Pancreas (tissue), 10 donors: Measurements from ENCODE around the gene RASSF8. TPM values are rescaled to one million over a fixed set of nuclear protein-coding genes. Genes with fewer than 3 reads are reported as not detected.

Source experiments
- ATAC-seq, 4 donors: fragments of 200-7000 bp; cut with Tn5 transposase; one replicate each; pipeline versions ENCODE4 v1.8.0 to v1.9.1; 2020; ENCODE audit warnings: mild to moderate bottlenecking in 4 of 4, moderate library complexity in 4 of 4
- DNase-seq, 6 donors: peaks; one replicate each; pipeline ENCODE4 v3.0.0-alpha.2; 2020
- FAIRE-seq: peaks from 2 replicates; lab custom pipeline; 2012; peaks lifted over from hg19 to GRCh38; lab: Jason Lieb, UNC
- H3K27ac ChIP-seq, 4 donors: fragments of 200-600 bp; sonication (generic); 1 replicate in 3 of 4; 2 replicates in 1 of 4; pipeline versions ENCODE4 v1.5.0 to v1.8.0; 2020
- H3K27me3 ChIP-seq, 4 donors: fragments of 200-600 bp; one replicate each; pipeline ENCODE4 v1.8.0; 2021
- H3K36me3 ChIP-seq, 3 donors: fragments of 200-600 bp; sonication (generic) in 1 of 3; one replicate each; pipeline versions ENCODE4 v1.5.0 to v1.8.0; 2020 to 2021
- H3K4me1 ChIP-seq, 3 donors: fragments of 200-600 bp; one replicate each; pipeline ENCODE4 v1.8.0; 2021
- H3K4me3 ChIP-seq, 4 donors: fragments of 200-600 bp; sonication (generic) in 2 of 4; one replicate each; pipeline versions ENCODE4 v1.5.0 to v1.8.0; 2020 to 2021
- H3K9me3 ChIP-seq, 4 donors: fragments of 200-600 bp; one replicate each; pipeline ENCODE4 v1.8.0; 2021
- CTCF ChIP-seq, 4 donors: fragments of 200-600 bp; sonication (generic) in 3 of 4; IDR thresholded peaks; one replicate each; pipeline versions ENCODE4 v1.5.0 to v1.8.0; 2021; ENCODE audit warnings: antibody characterized with exemption in 4 of 4
- WGBS, 2 donors: extraction: QIAGEN DNeasy Blood & Tissue Kit; methylation state at CpG; one replicate each; pipeline ENCODE4 v1.1.7; 2013; 5-methylcytosine and 5-hydroxymethylcytosine counted together
- intact Hi-C, 3 donors: fragments of 100-400 bp; cut with DNase I; formaldehyde crosslinking; loops; one replicate each; pipeline versions ENCODE4 v1.11.1 to v1.14.2; 2022
- polyA plus RNA-seq, 2 donors: library from polyadenylated mRNA; stranded (reverse); fragments of 200-250 nt; gene quantifications; one replicate each; pipeline ENCODE4 v1.2.3, GENCODE V29; 2013
- total RNA-seq, 6 donors: library from RNA; stranded (reverse); fragmentation: NEBNext Ultra II Directional in 4 of 6; extraction: Animal tissue kit (Norgen Biotek cat#: 25700) in 4 of 6; gene quantifications; one replicate each; pipeline versions ENCODE4 v1.2.1 to v1.2.4, GENCODE V29; 2021 to 2023
- donor health status: healthy with polysubstance abuse.
- donor health status: DM: no; HTN: no; CAD: no; lungs with moderate emphysema.
- donor health status: DM: no; HTN: no; CAD: no.
- donor health status: control.
- donor health status: control.
- donor health status: Bipolar disorder and iron deficiency.
- donor health status: DM: yes; HTN: yes; CAD: no.
- donor health status: DM: no; HTN: no; CAD: no.
- donor health status: DM: no; HTN: no; CAD: no.
- donor health status: DM: yes; HTN: yes; CAD: no.

The RASSF8 gene
- total and polyA plus RNA-seq, 8 donors = 4.3 to 25.0 (median 7.4) TPM

GRCh38 chr12:26007566-26007965 is 49.1 kb downstream of the RASSF8 start:
- FAIRE-seq (no peak), DNase-seq (no peak), ATAC-seq (no peak)
- H3K4me1 ChIP-seq = no peaks in the 10 kb centered on the region
- H3K27ac ChIP-seq = no peak overlapping the region
- H3K27me3 ChIP-seq = no peaks in the 10 kb centered on the region
- H3K9me3 ChIP-seq = no peaks in the 10 kb centered on the region
- H3K4me3 ChIP-seq = no peak overlapping the region
- 80 to 86% methylated on average over 1 of the region's 1 CpG for WGBS, 2 donors
- intact Hi-C loops = no loop called here
- H3K36me3 ChIP-seq = no peaks in the 10 kb centered on the region
- TF ChIP-seq CTCF (IDR thresholded peaks at IDR 0.05) = no peak

GRCh38 chr12:26009593-26009992 is 51.1 kb downstream of the RASSF8 start:
- Histone ChIP-seq H3K27ac (no peak overlapping the region), H3K4me1 (no peaks in the 10 kb centered on the region), H3K27me3 (no peaks in the 10 kb centered on the region), H3K9me3 (no peaks in the 10 kb centered on the region), H3K36me3 (no peaks in the 10 kb centered on the region), H3K4me3 (no peak overlapping the region)
- intact Hi-C loops = no loop called here
- WGBS, 2 donors = 88 to 100% methylated on average over 1 of the region's 1 CpG
- no peak for ATAC-seq
- no peak for FAIRE-seq
- DNase-seq = no peak
- TF ChIP-seq CTCF (IDR thresholded peaks at IDR 0.05) = no peak

GRCh38 chr12:26010293-26010821 is 51.9 kb downstream of the RASSF8 start:
- TF ChIP-seq CTCF (IDR thresholded peaks at IDR 0.05) = no peak
- Histone ChIP-seq H3K27ac (peak overlapping the region in 1 of 4 donors; percentile 13), H3K4me3 (no peak overlapping the region), H3K9me3 (no peaks in the 10 kb centered on the region), H3K36me3 (no peaks in the 10 kb centered on the region), H3K4me1 (no peaks in the 10 kb centered on the region), H3K27me3 (no peaks in the 10 kb centered on the region)
- no peak for ATAC-seq
- no peak for FAIRE-seq
- intact Hi-C loops = loop anchor here in 1 of 3 donors (10.0 kb wide), 1 partner anchor 46 kb away; no protein-coding TSS in a partner anchor
- 74 to 85% methylated on average over 6 of the region's 6 CpGs for WGBS, 2 donors
- DNase-seq = no peak

GRCh38 chr12:26011099-26011498 is 52.6 kb downstream of the RASSF8 start:
- 64 to 71% methylated on average over 2 of the region's 2 CpGs for WGBS, 2 donors
- no peak for TF ChIP-seq CTCF (IDR thresholded peaks at IDR 0.05)
- Histone ChIP-seq H3K27me3 (no peaks in the 10 kb centered on the region), H3K9me3 (no peaks in the 10 kb centered on the region), H3K36me3 (no peaks in the 10 kb centered on the region), H3K4me1 (no peaks in the 10 kb centered on the region), H3K4me3 (no peak overlapping the region), H3K27ac (peak overlapping the region in 1 of 4 donors; percentile 13)
- DNase-seq (no peak), FAIRE-seq (no peak), ATAC-seq (peak in 3 of 4 donors; percentile 55 to 63 (median 57))
- intact Hi-C loops = loop anchor here in 1 of 3 donors (10.0 kb wide), 1 partner anchor 46 kb away; no protein-coding TSS in a partner anchor

GRCh38 chr12:26014085-26014484 is 55.6 kb downstream of the RASSF8 start:
- Histone ChIP-seq H3K4me3 (no peak overlapping the region), H3K27ac (no peak overlapping the region), H3K4me1 (peaks cover 0 to 4% (median 0%) of the 10 kb centered on the region in 3 donors), H3K9me3 (no peaks in the 10 kb centered on the region), H3K27me3 (no peaks in the 10 kb centered on the region), H3K36me3 (no peaks in the 10 kb centered on the region)
- intact Hi-C loops = loop anchor here in 1 of 3 donors (10.0 kb wide), 1 partner anchor 49 kb away; no protein-coding TSS in a partner anchor
- DNase-seq (no peak), ATAC-seq (no peak), FAIRE-seq (no peak)
- 81 to 86% methylated on average over 6 of the region's 6 CpGs for WGBS, 2 donors
- TF ChIP-seq CTCF (IDR thresholded peaks at IDR 0.05) = no peak
